ENCODE data around the gene HECTD3.
A peak's percentile ranks its signal among the peaks of the same experiment; 100 is the strongest.
"Not testable (repeated sequence)": the region's sequence is repeated elsewhere in the genome, so short reads cannot be mapped to it uniquely, and the experiment has no call there.

HECTD3 gene

DNA sequence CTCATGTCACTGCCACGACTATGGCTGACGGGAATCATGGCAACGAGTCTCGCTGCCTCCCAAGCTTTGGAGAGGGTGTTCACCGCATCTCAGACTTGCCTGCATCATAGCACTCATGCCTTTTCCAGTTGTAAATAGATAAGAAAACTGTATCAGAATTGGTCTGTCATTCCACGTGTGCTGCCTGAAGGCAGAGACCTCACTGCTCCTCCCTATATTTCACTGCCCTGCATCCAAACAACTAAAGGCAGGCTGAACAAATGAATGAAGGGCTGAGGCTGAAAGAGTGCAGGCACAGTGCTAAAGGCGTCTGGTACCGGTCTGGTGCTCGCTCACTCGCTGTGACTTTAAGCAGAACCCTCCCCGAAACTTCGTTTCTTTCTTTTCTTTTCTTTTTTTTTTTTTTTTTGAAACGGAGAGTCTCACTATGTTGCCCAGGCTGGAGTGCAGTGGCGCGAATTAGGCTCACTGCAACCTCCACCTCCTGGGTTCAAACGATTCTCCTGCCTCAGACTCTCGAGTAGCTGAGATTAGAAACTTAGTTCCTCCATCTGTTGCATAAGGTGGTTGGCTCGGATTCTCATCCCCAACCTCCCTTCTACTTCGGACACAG, 25.3 kb downstream of the HECTD3 start:
- no peak for DNase-seq

DNA sequence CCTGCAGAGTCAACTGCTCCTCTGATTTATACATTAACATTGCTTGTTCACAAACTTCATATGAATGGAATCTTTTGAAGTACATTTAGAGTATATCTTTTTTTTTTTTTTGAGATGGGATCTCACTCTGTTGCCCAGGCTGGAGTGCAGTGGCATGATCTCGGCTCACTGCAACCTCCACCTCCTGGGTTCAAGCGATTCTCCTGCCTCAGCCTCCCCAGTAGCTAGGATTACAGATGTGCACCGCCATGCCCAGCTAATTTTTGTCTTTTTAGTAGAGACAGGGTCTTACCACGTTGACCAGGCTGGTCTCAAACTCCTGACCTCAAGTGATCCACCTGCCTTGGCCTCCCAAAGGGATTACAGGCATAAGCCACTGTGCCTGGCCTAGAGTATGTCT, 33.8 kb downstream of the HECTD3 start:
- DNase-seq = not testable (repeated sequence)

DNA sequence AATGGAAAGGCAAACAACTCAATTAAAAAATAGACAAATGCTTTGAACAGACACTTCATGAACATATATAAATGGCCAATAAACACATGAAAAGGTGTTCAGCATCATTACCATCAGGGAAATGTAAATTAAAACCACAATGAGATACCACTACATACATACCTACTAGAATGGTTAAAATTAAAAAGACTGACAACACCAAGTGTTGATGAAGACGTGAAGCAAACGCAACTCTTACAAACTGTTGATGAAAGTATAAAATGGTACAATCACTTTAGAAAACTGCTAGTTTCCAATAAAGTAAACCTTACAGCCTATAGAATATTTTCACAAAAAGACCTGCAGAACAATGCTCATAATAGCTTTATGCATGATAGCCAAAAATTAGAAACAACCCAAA, 34.9 kb downstream of the HECTD3 start:
- no peak for DNase-seq

DNA sequence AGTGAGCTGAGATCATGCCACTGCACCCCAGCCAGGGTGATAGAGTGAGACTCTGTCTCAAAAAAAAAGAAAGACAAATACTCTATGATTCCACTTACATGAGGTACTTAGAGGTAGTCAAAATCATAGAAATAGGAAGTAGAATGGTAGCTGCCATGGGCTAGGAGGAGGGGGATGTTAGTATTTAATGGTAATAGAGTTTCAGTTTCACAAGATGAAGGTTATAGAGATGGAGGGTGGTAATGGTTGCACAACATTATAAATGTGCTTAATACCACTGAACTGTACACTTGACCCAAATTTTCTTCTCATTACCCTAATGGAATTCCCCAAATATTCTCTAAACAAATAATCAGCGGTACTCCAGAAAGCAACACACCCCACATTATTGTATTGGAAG, 37.5 kb downstream of the HECTD3 start:
- no peak for DNase-seq

DNA sequence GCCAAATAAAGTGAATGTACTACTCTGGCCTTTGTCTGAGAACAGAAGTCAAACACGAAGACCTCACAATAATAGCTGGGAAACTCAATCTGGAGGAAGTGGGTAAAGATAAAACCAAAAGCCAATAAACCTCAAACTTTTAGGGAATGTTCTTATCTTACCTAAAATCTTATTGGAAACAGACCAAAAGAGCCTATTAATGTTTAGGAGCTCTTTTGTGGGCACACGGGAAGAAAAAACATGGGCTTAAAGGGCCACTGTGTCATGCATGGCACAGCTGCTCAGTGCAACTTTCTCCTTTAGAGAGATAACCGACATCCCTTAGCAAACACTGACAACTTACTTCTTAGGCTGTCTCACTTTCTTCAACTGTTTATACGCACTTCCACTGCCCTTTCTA, 40.8 kb downstream of the HECTD3 start:
- peak; percentile 58 for DNase-seq

DNA sequence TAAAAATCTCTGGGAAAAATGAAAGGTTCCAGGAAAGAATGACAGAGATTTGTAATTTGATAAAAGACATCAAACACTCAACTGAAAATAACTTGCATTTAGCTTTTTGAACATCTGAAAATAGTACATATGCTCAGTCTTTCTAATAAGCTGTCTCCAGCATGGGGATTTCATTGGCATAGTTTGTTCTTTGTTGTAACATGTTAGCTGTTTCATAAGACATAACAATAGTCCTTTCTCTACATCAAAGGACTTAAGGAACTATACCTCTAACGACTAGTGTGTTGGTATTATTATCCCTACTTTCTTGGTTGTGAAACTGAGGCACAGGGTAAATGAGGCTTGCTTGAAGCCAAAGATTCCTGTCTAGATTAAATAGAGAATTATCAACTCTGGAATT, 46.7 kb downstream of the HECTD3 start:
- no peak for DNase-seq

DNA sequence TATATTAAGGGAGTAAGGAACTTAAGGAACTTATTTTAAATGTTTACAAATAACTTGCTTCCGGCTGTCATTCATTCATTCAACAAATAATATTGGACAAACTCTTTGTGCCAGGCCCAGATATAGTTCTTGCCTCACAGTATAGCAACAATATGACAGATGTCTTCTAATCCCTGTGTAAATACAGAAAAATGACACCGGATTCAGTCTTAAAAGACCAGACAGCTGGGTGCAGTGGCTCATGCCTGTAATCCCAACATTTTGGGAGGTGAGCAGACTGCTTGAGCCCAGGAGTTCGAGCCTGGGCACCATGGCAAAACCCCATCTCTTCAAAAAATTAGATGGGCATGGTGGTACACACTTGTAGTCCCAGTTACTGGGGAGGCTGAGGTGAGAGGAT, 48.4 kb downstream of the HECTD3 start:
- no peak for DNase-seq

DNA sequence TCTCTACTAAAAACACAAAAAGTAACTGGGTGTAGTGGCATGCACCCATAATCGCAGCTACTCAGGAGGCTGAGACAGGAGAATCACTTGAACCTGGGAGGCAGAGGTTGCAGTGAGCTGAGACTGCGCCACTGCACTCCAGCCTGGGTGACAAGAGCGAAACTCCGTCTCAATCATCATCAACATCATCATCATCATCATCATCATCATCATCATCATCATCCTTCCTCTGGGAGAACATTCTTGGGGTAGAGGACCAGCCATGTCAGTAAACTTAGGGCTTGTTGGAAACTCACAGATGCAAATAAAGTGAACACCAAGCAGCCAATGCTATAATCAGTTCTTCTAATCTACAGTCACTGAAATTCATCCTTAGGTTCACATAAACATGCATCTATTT, 49.1 kb downstream of the HECTD3 start:
- not testable (repeated sequence) for DNase-seq

DNA sequence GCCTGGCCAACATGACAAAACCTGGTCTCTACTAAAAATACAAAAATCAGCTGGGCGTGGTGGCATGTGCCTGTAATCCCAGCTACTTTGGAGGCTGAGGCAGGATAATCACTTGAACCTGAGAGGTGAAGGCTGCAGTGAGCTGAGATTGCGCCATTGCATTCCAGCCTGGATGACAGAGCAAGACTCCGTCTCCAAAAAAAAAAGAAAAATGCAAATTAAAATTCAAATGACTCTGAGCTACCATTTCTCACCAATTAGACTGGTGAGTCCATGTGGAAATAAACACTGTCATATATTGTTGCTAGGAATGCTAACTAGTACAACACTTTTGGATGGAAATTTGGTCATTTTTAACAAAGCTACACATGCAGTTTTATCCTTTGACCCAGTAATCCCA, 53.6 kb downstream of the HECTD3 start:
- DNase-seq = not testable (repeated sequence)

DNA sequence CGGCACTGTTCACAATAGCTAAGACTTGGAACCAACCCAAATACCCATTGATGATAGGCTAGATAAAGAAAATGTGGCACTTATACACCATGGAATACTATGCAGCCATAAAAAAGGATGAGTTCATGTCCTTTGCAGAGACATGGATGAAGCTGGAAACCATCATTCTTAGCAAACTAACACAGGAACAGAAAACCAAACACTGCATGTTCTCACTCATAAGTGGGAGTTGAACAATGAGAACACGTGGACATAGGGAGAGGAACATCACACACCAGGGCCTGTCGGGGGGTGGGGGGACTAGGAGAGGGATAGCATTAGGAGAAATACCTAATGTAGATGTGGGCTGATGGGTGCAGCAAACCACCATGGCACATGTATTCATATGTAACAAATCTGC, 55.0 kb downstream of the HECTD3 start:
- not testable (repeated sequence) for DNase-seq

Data from fibroblast of skin of back (primary cell).